ENCODE measurements around the gene CLSTN2.

CLSTN2 gene

DNA sequence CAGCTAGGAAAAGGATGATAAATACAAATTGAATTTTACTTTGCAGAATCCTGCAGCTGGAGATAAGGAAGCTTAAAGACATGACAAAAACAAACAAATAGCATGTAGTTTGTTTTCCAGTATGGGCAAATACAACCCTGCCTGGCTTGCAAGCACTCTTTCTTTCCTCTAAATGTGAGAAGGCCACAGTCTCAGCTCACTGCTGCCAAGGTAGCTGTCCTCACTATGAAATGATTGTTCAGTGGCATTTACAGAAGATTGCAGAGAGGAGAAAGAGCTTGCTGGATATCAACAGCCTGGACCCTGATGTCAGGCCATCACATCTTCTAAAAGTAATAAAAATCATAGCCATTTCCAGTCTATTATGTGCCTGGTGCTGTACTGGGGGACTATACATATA lies 262.0 kb downstream of the CLSTN2 start:
- DNase-seq = no peak

DNA sequence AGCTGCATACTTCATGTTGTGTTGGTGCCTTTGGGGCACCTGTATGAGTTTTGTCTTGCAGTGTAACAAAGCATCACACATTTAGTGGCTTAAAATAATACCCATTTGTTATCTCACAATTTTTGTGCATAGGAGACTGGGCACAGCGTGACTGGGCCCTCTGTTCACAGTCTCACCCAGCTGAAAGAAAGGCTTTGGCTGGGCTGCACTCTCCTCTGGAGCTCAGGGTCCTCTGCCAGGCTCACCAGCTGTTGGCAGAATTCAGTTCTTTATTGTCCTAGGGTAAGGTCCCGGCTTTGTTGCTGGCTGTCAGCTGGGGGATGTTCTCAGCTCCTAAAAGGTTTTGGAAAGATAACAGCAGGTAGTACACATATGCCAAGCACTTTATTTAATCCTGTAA lies 263.3 kb downstream of the CLSTN2 start:
- DNase-seq = no peak

- DNase-seq = no peak
Observed at GRCh38 chr3:140199008-140199407, 264.0 kb downstream of the CLSTN2 start.

GRCh38 chr3:140199743-140200142 lies 264.8 kb downstream of the CLSTN2 start:
- DNase-seq = no peak

DNA sequence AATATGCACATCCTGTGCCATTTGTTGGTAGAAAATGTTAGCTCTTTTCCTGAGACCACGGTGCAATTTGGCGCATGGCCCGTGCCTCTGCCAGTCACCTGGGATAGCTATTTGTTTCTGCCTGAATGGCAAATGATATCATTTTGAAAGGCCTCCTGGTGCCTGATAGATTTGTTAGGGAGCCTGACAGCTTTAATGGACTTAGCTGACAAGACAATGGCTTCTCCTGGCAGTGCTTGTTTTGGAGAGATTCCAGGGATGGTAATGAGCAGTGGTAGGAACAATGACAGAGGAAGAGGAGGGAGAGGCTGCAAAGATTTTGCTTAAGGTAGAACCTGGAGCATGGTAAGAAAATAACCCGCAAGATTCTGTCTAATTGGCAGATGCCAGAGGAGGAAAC lies 268.5 kb downstream of the CLSTN2 start:
- peak in 1 of 2 experiments; percentile 66 for DNase-seq

GRCh38 chr3:140204271-140204984 lies 269.4 kb downstream of the CLSTN2 start:
- DNase-seq = peak; percentile 66 to 74

GRCh38 chr3:140205598-140205997 lies 270.6 kb downstream of the CLSTN2 start:
- DNase-seq = no peak

DNA sequence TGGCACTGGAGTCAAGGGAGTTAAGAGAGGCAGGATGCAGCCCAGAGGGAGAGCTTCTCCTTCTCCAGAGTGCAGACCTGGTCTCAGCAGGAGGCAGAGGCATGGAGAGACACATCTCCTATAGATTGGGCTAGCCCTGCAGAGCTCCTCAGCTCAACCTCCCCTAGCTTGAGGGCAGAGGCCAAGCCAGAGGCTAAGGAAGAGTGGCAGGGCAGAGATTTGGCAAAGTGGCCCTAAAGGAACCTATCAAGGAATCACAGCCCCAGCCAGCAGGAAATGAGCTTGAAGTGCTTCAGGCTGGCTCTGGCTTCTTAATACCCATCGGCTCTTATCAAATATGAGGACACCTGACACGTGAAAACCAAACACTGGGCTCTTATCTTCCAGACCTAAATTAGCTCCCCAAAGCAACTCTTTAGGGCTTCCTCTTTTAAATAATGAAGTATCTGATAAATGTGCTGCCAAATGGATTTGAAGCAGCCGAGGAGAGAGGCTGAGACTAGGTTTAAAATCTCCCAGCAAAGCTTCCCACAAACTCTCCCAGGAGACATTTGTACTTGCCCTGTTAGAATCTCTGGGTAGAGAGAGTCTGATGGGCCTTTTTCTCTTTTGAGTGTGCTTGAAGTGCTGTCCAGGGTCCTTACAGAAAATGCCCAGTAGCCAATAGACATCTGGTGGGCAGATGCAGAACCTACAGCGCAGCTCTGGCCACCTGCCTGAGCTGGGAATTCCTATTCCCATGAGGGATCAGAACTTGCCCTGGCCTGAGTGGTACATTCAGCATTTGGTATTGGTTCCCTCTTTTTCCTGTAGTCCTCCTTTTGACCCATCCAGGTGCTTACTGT lies 271.4 kb downstream of the CLSTN2 start:
- peak in 1 of 2 experiments; percentile 35 for DNase-seq

- peak; percentile 17 to 41 for DNase-seq
Observed at GRCh38 chr3:140207541-140207940, 272.6 kb downstream of the CLSTN2 start.

DNA sequence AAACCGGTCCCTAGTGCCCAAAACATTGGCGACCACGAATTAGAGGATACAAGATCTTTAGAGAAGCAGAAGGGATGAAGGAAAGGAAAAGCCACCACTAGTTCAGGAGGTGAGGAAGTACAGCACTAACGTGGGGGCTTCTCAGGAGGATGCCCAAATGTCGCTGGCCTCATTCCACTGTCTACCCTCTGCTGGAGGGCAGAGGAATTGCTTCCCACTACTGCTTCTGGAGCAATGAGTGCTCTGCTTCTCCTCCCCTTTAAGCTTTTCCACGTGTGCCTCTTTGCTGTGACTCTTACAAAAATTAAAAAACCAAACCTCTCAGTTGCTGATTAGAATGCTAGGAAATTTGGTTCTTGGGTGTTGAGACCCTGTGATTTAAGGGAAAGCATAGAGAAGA lies 281.3 kb downstream of the CLSTN2 start:
- DNase-seq = peak in 1 of 2 experiments; percentile 29

GRCh38 chr3:140219291-140219690 lies 284.3 kb downstream of the CLSTN2 start:
- no peak for DNase-seq

DNA sequence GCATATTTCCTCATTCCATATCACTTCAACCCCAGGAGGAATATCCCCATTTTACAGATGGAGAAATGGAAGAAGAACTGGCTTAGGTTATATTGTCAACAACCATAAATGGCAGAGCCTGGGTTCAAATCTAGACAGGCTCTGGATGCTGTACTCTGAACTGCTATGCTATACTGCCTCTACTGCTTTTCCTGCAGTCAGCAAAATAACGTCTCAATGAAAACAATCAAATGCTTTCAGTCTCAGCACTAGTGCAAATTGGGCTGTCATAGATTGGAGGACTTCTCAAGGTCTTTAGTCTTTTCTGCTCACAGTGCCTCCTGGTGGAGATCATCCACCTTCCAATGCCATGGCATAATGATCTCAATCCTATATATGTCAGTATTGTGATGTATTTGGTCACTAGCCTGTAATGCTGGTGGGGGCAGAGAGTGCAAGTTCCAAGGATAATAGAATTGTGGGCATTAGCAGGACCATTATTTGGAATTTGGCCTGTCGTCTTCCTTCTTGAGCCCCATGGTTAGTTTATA lies 285.0 kb downstream of the CLSTN2 start:
- DNase-seq = peak in 1 of 2 experiments; percentile 32

GRCh38 chr3:140223197-140223596 lies 288.2 kb downstream of the CLSTN2 start:
- DNase-seq = no peak

GRCh38 chr3:140223631-140224030 lies 288.6 kb downstream of the CLSTN2 start:
- no peak for DNase-seq

GRCh38 chr3:140224307-140224706 lies 289.3 kb downstream of the CLSTN2 start:
- DNase-seq = no peak

DNA sequence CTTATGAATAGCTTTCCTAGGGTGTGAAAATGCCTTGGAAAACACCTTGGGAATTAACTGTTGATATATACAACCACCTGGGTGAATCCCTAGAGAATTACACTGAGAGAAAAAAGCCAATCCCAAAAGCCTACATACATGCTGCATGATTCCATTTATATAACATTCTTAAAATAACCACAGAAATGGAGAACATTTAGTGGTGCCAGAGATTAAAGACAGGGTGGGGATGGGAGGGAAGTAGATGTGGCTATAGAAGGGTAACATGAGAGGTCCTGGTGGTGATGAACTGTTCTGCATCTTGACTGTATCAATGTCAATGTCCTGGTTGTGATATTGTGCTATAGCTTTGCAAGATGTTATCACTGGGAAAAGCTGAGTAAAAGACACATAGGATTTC lies 291.0 kb downstream of the CLSTN2 start:
- no peak for DNase-seq

- no peak for DNase-seq
Observed at GRCh38 chr3:140233702-140234101, 298.7 kb downstream of the CLSTN2 start.

- DNase-seq = no peak
Observed at GRCh38 chr3:140234256-140234655, 299.3 kb downstream of the CLSTN2 start.

DNA sequence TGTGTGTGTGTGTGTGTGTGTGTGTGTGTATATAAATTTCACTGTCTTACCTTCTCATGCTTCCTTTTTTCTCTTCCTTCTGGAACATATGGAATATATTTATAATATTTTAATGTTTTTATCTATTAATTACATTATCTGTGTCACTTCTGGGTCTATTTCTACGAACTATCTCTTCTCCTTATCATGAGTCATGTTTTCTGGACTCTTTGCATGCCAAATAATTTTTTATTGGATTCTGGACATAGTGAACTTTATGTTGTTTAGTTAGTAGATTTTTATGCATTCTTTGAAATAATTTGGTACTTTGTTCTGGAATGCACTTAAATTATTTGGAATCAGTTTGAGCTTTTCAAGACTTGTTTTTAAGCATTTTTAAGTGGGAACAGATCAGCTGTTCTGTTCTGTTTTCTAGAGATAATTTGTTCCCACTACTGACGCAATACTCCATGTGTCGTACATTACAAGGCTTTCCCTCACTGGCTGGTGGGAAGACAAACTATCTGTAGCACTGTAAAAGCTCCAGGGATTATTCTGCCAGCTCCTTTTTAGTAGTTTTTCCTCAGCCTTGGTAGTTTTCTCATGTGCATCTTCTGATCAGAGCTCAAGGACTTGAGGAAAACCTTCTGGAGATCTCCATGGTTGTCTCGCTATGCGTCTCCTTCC lies 302.0 kb downstream of the CLSTN2 start:
- no peak for DNase-seq

DNA sequence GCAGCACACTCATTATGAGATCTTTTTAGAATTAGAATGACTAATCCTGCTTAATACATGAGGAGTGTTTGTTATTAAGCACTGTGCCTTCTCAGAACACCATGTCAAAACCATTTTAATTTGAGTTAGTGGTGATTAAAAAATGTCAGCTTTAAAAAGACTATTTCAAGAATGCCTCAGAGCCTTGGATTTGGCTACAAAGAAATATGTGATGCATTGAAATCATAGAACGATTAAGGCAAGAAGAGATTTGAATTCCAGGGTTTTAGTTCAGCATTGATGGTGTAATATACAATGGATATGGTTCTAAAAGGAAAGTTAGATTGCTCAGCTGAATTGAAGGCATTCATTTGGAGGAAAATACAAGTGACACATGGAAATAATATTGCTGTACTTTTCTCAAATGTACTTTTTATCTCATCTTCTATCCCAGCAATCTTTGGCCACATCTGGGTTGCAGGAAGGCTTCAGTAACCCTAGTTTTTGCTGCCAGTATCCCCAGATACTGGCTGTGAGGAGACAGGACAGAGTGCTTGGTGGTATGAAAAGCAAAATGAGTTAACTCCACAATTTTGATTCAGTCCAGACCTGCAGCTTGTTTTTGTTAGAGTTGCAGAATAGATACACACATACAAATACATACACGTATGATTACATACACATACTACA lies 303.8 kb downstream of the CLSTN2 start:
- DNase-seq = no peak

DNA sequence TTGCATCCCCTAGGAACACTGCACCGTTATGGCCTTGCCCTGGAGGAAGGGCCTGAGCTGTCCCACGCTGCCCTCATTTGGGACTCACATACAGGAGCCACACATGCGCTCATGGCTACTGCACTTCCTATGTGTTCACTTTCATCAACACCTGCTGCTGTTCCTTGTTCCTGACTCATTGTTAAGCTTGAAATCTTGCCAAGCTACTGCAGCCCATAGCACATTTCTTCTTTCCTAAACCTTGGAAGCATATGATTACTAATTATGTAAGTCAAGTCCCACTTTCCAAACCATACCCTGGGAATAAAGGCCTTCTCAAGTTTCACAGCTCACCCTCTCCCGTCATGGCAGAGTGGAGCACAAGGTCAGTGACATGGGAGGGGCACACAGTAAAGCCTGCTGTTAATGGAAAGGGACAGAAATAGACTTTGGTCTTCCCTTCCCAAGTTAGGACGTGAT lies 307.9 kb downstream of the CLSTN2 start:
- DNase-seq = no peak

DNA sequence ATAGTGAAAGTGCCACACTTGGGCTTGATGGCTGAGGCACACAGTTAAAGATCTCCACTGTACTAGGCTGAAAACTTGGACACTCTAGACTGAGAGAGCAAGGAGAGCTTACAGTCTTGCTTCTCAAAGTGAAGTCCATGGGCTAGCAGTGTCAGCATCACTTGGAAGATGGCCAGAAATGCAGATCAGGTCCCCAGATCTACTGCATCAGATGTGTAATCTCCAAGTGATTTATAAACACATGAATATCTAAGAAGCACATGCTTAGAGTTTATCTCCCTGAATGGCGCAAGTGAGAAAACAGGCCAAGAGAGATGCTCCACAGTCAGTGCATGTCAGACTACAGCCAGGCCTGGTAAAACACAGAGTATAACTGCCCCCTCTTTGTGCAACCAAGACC lies 308.6 kb downstream of the CLSTN2 start:
- DNase-seq = no peak

DNA sequence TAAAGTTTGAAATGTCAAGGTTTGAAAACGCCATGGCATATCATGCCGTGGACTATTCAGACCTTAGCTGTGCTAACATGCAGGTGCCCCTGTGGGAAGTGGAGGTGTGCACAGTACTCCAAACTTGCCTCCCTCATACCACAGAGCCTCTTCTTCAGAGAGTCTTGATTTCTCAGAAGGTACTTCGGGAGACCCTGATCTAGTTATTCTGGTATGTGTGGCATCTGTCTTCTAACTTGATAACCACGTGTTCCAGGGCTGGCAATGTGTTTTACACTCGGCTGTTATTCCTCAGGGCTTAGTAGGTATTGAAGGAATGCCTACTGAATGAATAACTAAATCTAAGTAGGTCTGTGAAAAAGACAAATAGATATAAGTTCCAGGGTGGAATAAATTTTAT lies 309.9 kb downstream of the CLSTN2 start:
- no peak for DNase-seq

All from NCI-H526 (cell line).